ENCODE data around the gene ASB15.
"Not testable (repeated sequence)": the region's sequence is repeated elsewhere in the genome, so short reads cannot be mapped to it uniquely, and the experiment has no call there.

Gene ASB15

DNA sequence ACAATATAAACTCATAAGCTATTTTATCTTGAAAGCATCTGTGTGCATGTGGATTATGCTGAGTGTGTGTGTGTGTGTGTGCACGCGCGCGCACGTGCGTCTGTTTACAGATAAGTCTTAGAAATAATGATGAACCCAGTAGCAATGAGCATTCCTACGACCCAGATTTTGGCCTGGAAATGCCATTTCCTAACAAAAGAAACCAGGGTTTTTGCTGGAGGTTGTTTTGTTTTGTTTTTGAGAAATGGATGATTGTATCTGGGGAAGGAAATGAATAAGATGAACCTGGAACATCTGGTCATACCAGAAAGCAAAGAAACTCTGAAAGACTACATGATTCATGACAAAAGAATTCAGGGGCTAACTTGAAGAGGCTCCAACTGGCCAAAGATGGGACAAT lies 31.9 kb downstream of the ASB15 start:
- Histone ChIP-seq H3K4ac (ENCODE audit: low read depth in 1 of 2, low read length in 2 of 2) (no peak overlapping the region), H3K9ac (ENCODE audit: low read length) (no peak overlapping the region), H2BK15ac (ENCODE audit: low read depth, poor library complexity, severe bottlenecking) (no peak overlapping the region), H3K14ac (ENCODE audit: low read length in 2 of 2) (no peak overlapping the region), H3K4me2 (ENCODE audit: low read length, poor library complexity, severe bottlenecking) (peak overlapping the region; percentile 63), H3K79me1 (replicated peaks; ENCODE audit: low read length, poor library complexity, severe bottlenecking) (no peaks in the 10 kb centered on the region), H2BK120ac (ENCODE audit: low read depth, low read length) (no peak overlapping the region), H4K8ac (ENCODE audit: low read length) (no peak overlapping the region), H3K27me3 (ENCODE audit: control insufficient read depth in 1 of 2, insufficient read depth in 1 of 2, low read length in 2 of 2) (no peaks in the 10 kb centered on the region), H3K4me1 (ENCODE audit: control insufficient read depth, insufficient read depth, low read depth, low read length) (peaks cover 2% of the 10 kb centered on the region), H2BK5ac (ENCODE audit: low read depth, low read length, poor library complexity, severe bottlenecking) (no peak overlapping the region), H2AFZ (ENCODE audit: low read depth, low read length) (no peak overlapping the region), H3K18ac (ENCODE audit: low read depth in 1 of 2, low read length in 2 of 2) (no peak overlapping the region), H3K9me3 (ENCODE audit: control insufficient read depth, low read length) (no peaks in the 10 kb centered on the region), H2AK5ac (ENCODE audit: low read length, severe bottlenecking) (no peak overlapping the region), H3K36me3 (ENCODE audit: control insufficient read depth in 1 of 2, insufficient read depth in 2 of 2, low read depth in 1 of 2, low read length in 2 of 2) (no peaks in the 10 kb centered on the region), H4K91ac (ENCODE audit: low read length) (no peak overlapping the region), H3K27ac (ENCODE audit: low read length, poor library complexity, severe bottlenecking) (peak overlapping the region; percentile 66), H3K23ac (ENCODE audit: low read length in 2 of 2) (no peak overlapping the region), H2BK12ac (ENCODE audit: low read length in 2 of 2) (no peak overlapping the region), H3K4me3 (ENCODE audit: insufficient read depth in 1 of 2, low read depth in 1 of 2, low read length in 2 of 2) (no peak overlapping the region)
- peak; percentile 48 for DNase-seq
- 6% methylated on average over 7 of the region's 7 CpGs for WGBS

GRCh38 chr7:123634011-123634573 lies 32.5 kb downstream of the ASB15 start:
- H2BK15ac ChIP-seq (ENCODE audit: low read depth, poor library complexity, severe bottlenecking); H3K4me1 ChIP-seq (ENCODE audit: control insufficient read depth, insufficient read depth, low read depth, low read length); H3K4me3 ChIP-seq (ENCODE audit: insufficient read depth in 1 of 2, low read depth in 1 of 2, low read length in 2 of 2); H3K79me1 ChIP-seq (replicated peaks; ENCODE audit: low read length, poor library complexity, severe bottlenecking); H3K14ac ChIP-seq (ENCODE audit: low read length in 2 of 2); H4K91ac ChIP-seq (ENCODE audit: low read length); H2BK12ac ChIP-seq (ENCODE audit: low read length in 2 of 2); H3K23ac ChIP-seq (ENCODE audit: low read length in 2 of 2); H2AK5ac ChIP-seq (ENCODE audit: low read length, severe bottlenecking); H2BK5ac ChIP-seq (ENCODE audit: low read depth, low read length, poor library complexity, severe bottlenecking); H2BK120ac ChIP-seq (ENCODE audit: low read depth, low read length); H3K27me3 ChIP-seq (ENCODE audit: control insufficient read depth in 1 of 2, insufficient read depth in 1 of 2, low read length in 2 of 2); H3K36me3 ChIP-seq (ENCODE audit: control insufficient read depth in 1 of 2, insufficient read depth in 2 of 2, low read depth in 1 of 2, low read length in 2 of 2); H2AFZ ChIP-seq (ENCODE audit: low read depth, low read length); H3K18ac ChIP-seq (ENCODE audit: low read depth in 1 of 2, low read length in 2 of 2); H3K27ac ChIP-seq (ENCODE audit: low read length, poor library complexity, severe bottlenecking); H3K9me3 ChIP-seq (ENCODE audit: control insufficient read depth, low read length); H4K8ac ChIP-seq (ENCODE audit: low read length); H3K9ac ChIP-seq (ENCODE audit: low read length); H3K4me2 ChIP-seq (ENCODE audit: low read length, poor library complexity, severe bottlenecking); DNase-seq; H3K4ac ChIP-seq (ENCODE audit: low read depth in 1 of 2, low read length in 2 of 2): not testable (repeated sequence)
- 14% methylated on average over 1 of the region's 2 CpGs for WGBS

GRCh38 chr7:123635551-123636359 lies 34.1 kb downstream of the ASB15 start:
- no peak overlapping the region for H3K27ac ChIP-seq (ENCODE audit: low read length, poor library complexity, severe bottlenecking)
- no peak overlapping the region for H4K8ac ChIP-seq (ENCODE audit: low read length)
- H2BK12ac ChIP-seq (ENCODE audit: low read length in 2 of 2), result no peak overlapping the region
- peak; percentile 55 for DNase-seq
- no peaks in the 10 kb centered on the region for H3K9me3 ChIP-seq (ENCODE audit: control insufficient read depth, low read length)
- 58% methylated on average over 4 of the region's 4 CpGs for WGBS
- H3K4ac ChIP-seq (ENCODE audit: low read depth in 1 of 2, low read length in 2 of 2), result no peak overlapping the region
- no peaks in the 10 kb centered on the region for H3K36me3 ChIP-seq (ENCODE audit: control insufficient read depth in 1 of 2, insufficient read depth in 2 of 2, low read depth in 1 of 2, low read length in 2 of 2)
- H2AK5ac ChIP-seq (ENCODE audit: low read length, severe bottlenecking), result no peak overlapping the region
- no peak overlapping the region for H3K23ac ChIP-seq (ENCODE audit: low read length in 2 of 2)
- H2AFZ ChIP-seq (ENCODE audit: low read depth, low read length), result no peak overlapping the region
- no peak overlapping the region for H3K4me2 ChIP-seq (ENCODE audit: low read length, poor library complexity, severe bottlenecking)
- H4K91ac ChIP-seq (ENCODE audit: low read length), result no peak overlapping the region
- no peak overlapping the region for H3K4me3 ChIP-seq (ENCODE audit: insufficient read depth in 1 of 2, low read depth in 1 of 2, low read length in 2 of 2)
- H2BK120ac ChIP-seq (ENCODE audit: low read depth, low read length), result no peak overlapping the region
- no peaks in the 10 kb centered on the region for H3K27me3 ChIP-seq (ENCODE audit: control insufficient read depth in 1 of 2, insufficient read depth in 1 of 2, low read length in 2 of 2)
- H3K79me1 ChIP-seq (replicated peaks; ENCODE audit: low read length, poor library complexity, severe bottlenecking), result no peaks in the 10 kb centered on the region
- H2BK5ac ChIP-seq (ENCODE audit: low read depth, low read length, poor library complexity, severe bottlenecking), result no peak overlapping the region
- H2BK15ac ChIP-seq (ENCODE audit: low read depth, poor library complexity, severe bottlenecking), result no peak overlapping the region
- no peak overlapping the region for H3K9ac ChIP-seq (ENCODE audit: low read length)
- no peak overlapping the region for H3K14ac ChIP-seq (ENCODE audit: low read length in 2 of 2)
- no peak overlapping the region for H3K18ac ChIP-seq (ENCODE audit: low read depth in 1 of 2, low read length in 2 of 2)
- peaks cover 2% of the 10 kb centered on the region for H3K4me1 ChIP-seq (ENCODE audit: control insufficient read depth, insufficient read depth, low read depth, low read length)

GRCh38 chr7:123637203-123637602 lies 35.6 kb downstream of the ASB15 start:
- Histone ChIP-seq H2BK5ac (ENCODE audit: low read depth, low read length, poor library complexity, severe bottlenecking) (no peak overlapping the region), H2AFZ (ENCODE audit: low read depth, low read length) (no peak overlapping the region), H2BK12ac (ENCODE audit: low read length in 2 of 2) (no peak overlapping the region), H3K4ac (ENCODE audit: low read depth in 1 of 2, low read length in 2 of 2) (no peak overlapping the region), H3K79me1 (replicated peaks; ENCODE audit: low read length, poor library complexity, severe bottlenecking) (no peaks in the 10 kb centered on the region), H3K4me3 (ENCODE audit: insufficient read depth in 1 of 2, low read depth in 1 of 2, low read length in 2 of 2) (no peak overlapping the region), H2BK15ac (ENCODE audit: low read depth, poor library complexity, severe bottlenecking) (no peak overlapping the region), H3K4me2 (ENCODE audit: low read length, poor library complexity, severe bottlenecking) (no peak overlapping the region), H2AK5ac (ENCODE audit: low read length, severe bottlenecking) (no peak overlapping the region), H3K36me3 (ENCODE audit: control insufficient read depth in 1 of 2, insufficient read depth in 2 of 2, low read depth in 1 of 2, low read length in 2 of 2) (no peaks in the 10 kb centered on the region), H3K27me3 (ENCODE audit: control insufficient read depth in 1 of 2, insufficient read depth in 1 of 2, low read length in 2 of 2) (no peaks in the 10 kb centered on the region), H2BK120ac (ENCODE audit: low read depth, low read length) (no peak overlapping the region), H3K27ac (ENCODE audit: low read length, poor library complexity, severe bottlenecking) (no peak overlapping the region), H3K14ac (ENCODE audit: low read length in 2 of 2) (no peak overlapping the region), H4K91ac (ENCODE audit: low read length) (no peak overlapping the region), H3K9me3 (ENCODE audit: control insufficient read depth, low read length) (no peaks in the 10 kb centered on the region), H3K9ac (ENCODE audit: low read length) (no peak overlapping the region), H3K23ac (ENCODE audit: low read length in 2 of 2) (no peak overlapping the region), H3K4me1 (ENCODE audit: control insufficient read depth, insufficient read depth, low read depth, low read length) (peaks cover 2% of the 10 kb centered on the region), H4K8ac (ENCODE audit: low read length) (no peak overlapping the region), H3K18ac (ENCODE audit: low read depth in 1 of 2, low read length in 2 of 2) (no peak overlapping the region)
- WGBS, result 65% methylated on average over 3 of the region's 3 CpGs
- no peak for DNase-seq
